Karpas-422 (cell line): ENCODE data around the gene TES. TPM values are rescaled to one million over a fixed set of nuclear protein-coding genes. Genes with fewer than 3 reads are reported as not detected.

ENCODE experiments used
- total RNA-seq: library from RNA; depleted of rRNA; stranded (reverse); fragments of >200 nt; shearing (Covaris generic); gene quantifications from 2 replicates; pipeline ENCODE4 v1.2.3, GENCODE V29; 2014; ENCODE audit warnings: low replicate concordance; rRNA removed

The TES gene
- total RNA-seq, 1 experiment from 2014 or later: not detected

Other genes starting within 250 kb of the TES start
- not detected in 2 replicates for gene TFEC, start 179.8 kb upstream of the TES start, total RNA-seq